ENCODE data around the gene DOCK2. TPM values are rescaled to one million over a fixed set of nuclear protein-coding genes. Genes with fewer than 3 reads are reported as not detected.

DOCK2 gene
- total RNA-seq, 1 experiment from 2014 or later = 1.4 TPM

GRCh38 chr5:169970339-169970738 lies 333.3 kb downstream of the DOCK2 start:
- ATAC-seq = no peak
- BruUV-seq (replicated peaks) = no TSS peak
- H3K9me3 ChIP-seq (ENCODE audit: control insufficient read depth, insufficient read depth, low read depth, low read length) = no peaks in the 10 kb centered on the region
- intact Hi-C loops (cut with micrococcal nuclease; ENCODE audit: unreplicated experiment) (no loop called here), in situ Hi-C loops (cut with HindIII; ENCODE audit: low pct_unique_long_range_greater_than_20kb, low sequenced_read_pairs) (no loop called here)
- H3K36me3 ChIP-seq (ENCODE audit: control insufficient read depth, insufficient read depth, low read length) = no peaks in the 10 kb centered on the region
- no peaks in the 10 kb centered on the region for H3K27me3 ChIP-seq (ENCODE audit: control insufficient read depth, insufficient read depth, low read length)
- no peak for DNase-seq (ENCODE audit: low read depth, low spot score)
- ChIA-PET CTCF (interaction anchor here (0.6 kb wide), 1 partner anchor 992 kb away, joined by 3 read pairs; no protein-coding TSS in a partner anchor), POLR2A (no interaction called here)
- TF ChIP-seq, protein P1, sequence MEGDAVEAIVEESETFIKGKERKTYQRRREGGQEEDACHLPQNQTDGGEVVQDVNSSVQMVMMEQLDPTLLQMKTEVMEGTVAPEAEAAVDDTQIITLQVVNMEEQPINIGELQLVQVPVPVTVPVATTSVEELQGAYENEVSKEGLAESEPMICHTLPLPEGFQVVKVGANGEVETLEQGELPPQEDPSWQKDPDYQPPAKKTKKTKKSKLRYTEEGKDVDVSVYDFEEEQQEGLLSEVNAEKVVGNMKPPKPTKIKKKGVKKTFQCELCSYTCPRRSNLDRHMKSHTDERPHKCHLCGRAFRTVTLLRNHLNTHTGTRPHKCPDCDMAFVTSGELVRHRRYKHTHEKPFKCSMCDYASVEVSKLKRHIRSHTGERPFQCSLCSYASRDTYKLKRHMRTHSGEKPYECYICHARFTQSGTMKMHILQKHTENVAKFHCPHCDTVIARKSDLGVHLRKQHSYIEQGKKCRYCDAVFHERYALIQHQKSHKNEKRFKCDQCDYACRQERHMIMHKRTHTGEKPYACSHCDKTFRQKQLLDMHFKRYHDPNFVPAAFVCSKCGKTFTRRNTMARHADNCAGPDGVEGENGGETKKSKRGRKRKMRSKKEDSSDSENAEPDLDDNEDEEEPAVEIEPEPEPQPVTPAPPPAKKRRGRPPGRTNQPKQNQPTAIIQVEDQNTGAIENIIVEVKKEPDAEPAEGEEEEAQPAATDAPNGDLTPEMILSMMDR (IDR thresholded peaks at IDR 0.05) = no peak
- TF ChIP-seq TCF7L2 (IDR thresholded peaks at IDR 0.05; ENCODE audit: low read depth, low read length) (no peak), SIN3A (IDR thresholded peaks at IDR 0.05; ENCODE audit: borderline replicate concordance, insufficient read depth, low read depth, low read length) (no peak), POLR2AphosphoS5 (IDR thresholded peaks at IDR 0.05; ENCODE audit: low read depth, low read length) (no peak)
- TF ChIP-seq, protein P2, sequence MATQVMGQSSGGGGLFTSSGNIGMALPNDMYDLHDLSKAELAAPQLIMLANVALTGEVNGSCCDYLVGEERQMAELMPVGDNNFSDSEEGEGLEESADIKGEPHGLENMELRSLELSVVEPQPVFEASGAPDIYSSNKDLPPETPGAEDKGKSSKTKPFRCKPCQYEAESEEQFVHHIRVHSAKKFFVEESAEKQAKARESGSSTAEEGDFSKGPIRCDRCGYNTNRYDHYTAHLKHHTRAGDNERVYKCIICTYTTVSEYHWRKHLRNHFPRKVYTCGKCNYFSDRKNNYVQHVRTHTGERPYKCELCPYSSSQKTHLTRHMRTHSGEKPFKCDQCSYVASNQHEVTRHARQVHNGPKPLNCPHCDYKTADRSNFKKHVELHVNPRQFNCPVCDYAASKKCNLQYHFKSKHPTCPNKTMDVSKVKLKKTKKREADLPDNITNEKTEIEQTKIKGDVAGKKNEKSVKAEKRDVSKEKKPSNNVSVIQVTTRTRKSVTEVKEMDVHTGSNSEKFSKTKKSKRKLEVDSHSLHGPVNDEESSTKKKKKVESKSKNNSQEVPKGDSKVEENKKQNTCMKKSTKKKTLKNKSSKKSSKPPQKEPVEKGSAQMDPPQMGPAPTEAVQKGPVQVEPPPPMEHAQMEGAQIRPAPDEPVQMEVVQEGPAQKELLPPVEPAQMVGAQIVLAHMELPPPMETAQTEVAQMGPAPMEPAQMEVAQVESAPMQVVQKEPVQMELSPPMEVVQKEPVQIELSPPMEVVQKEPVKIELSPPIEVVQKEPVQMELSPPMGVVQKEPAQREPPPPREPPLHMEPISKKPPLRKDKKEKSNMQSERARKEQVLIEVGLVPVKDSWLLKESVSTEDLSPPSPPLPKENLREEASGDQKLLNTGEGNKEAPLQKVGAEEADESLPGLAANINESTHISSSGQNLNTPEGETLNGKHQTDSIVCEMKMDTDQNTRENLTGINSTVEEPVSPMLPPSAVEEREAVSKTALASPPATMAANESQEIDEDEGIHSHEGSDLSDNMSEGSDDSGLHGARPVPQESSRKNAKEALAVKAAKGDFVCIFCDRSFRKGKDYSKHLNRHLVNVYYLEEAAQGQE (IDR thresholded peaks at IDR 0.05; ENCODE audit: insufficient read depth in 1 of 2, low read depth in 2 of 2, low read length in 1 of 2) = no peak
- H3K4me3 ChIP-seq (ENCODE audit: low read depth in 2 of 2, low read length in 2 of 2) = no peak overlapping the region
- H3K27ac ChIP-seq (ENCODE audit: low read length) = no peak overlapping the region
- no peaks in the 10 kb centered on the region for H3K4me1 ChIP-seq (ENCODE audit: control insufficient read depth, insufficient read depth, low read length)

DNA sequence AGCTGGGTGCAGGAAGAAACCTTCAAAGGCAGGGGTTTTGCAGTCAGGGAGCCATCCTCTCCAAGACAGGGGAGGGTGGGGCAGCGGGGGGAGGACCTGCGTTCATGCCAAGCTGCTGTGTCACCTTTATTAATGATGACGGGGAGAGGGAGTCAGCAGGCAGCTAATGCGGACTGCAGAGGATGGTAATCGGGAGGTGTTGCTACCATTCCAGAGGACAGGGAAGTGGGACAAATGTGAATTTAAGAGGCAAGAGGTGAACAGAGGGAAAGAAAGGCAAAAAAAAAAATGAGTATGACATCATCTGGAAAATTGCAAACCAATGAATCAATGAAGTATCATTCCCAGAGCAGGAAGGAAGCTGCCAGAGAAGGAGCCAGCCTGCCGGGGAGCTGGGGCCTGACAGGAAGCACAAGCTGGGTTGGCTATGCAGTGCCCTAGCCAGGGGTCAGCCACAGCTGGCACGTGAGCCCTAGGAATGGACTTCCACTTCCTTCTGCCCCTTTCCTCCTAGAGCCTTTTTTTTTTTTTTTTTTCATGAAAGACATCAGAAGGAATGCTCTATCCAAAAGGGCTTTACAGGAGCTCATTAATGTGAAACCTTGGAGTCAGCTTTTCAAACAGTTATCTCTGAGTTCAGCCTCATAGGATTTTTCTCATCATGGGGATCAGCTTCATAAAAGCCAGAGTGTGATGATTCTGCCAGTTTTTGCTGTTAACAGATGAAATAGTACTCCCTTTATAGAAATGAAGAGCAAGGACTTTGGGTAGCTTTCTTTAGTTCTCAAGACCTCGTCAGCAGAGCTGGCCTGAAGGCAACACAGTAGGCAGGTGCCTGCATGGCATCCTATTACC lies 334.1 kb downstream of the DOCK2 start:
- in situ Hi-C loops (cut with HindIII; ENCODE audit: low pct_unique_long_range_greater_than_20kb, low sequenced_read_pairs) = no loop called here
- ATAC-seq (0 out of 2 replicates have a peak, but pooled peaks have one; percentile 17), DNase-seq (ENCODE audit: low read depth, low spot score) (no peak)
- no peaks in the 10 kb centered on the region for H3K27me3 ChIP-seq (ENCODE audit: control insufficient read depth, insufficient read depth, low read length)
- no peak overlapping the region for H3K27ac ChIP-seq (ENCODE audit: low read length)
- no peak overlapping the region for H3K4me3 ChIP-seq (ENCODE audit: low read depth in 2 of 2, low read length in 2 of 2)
- CTCF ChIA-PET = interaction anchor here (0.6 kb wide), 3 partner anchors 24 to 993 kb away, joined by 3 to 11 read pairs (median 6); no protein-coding TSS in a partner anchor
- intact Hi-C loops (cut with micrococcal nuclease; ENCODE audit: unreplicated experiment) = no loop called here
- H3K4me1 ChIP-seq (ENCODE audit: control insufficient read depth, insufficient read depth, low read length) = no peaks in the 10 kb centered on the region
- TF ChIP-seq, protein P1 (IDR thresholded peaks at IDR 0.05) = no peak
- TF ChIP-seq SIN3A (IDR thresholded peaks at IDR 0.05; ENCODE audit: borderline replicate concordance, insufficient read depth, low read depth, low read length) (no peak), TCF7L2 (IDR thresholded peaks at IDR 0.05; ENCODE audit: low read depth, low read length) (no peak), POLR2AphosphoS5 (IDR thresholded peaks at IDR 0.05; ENCODE audit: low read depth, low read length) (no peak)
- TF ChIP-seq, protein P2 (IDR thresholded peaks at IDR 0.05; ENCODE audit: insufficient read depth in 1 of 2, low read depth in 2 of 2, low read length in 1 of 2) = no peak
- H3K36me3 ChIP-seq (ENCODE audit: control insufficient read depth, insufficient read depth, low read length) = no peaks in the 10 kb centered on the region
- POLR2A ChIA-PET = interaction anchor here (0.9 kb wide), 1 partner anchor 95 kb away, joined by 3 read pairs; no protein-coding TSS in a partner anchor
- BruUV-seq (replicated peaks) = no TSS peak
- H3K9me3 ChIP-seq (ENCODE audit: control insufficient read depth, insufficient read depth, low read depth, low read length) = no peaks in the 10 kb centered on the region
